CD14-positive monocyte (primary cell): Measurements from ENCODE around the gene GTPBP10. TPM values are rescaled to one million over a fixed set of nuclear protein-coding genes. Genes with fewer than 3 reads are reported as not detected.

Source experiments
- DNase-seq, 3 donors: peaks; one replicate each; pipeline ENCODE4 v3.0.0-alpha.2; 2011 to 2022
- H2AFZ ChIP-seq: 2 replicates; pipeline ENCODE4 v1.6.0; 2012; ENCODE audit warnings: mild to moderate bottlenecking, low read depth, low read length, inconsistent platforms; ENCODE audit not compliant: insufficient read depth, poor library complexity, severe bottlenecking
- H3K27ac ChIP-seq, 2 donors: 1 replicate in 1 of 2; 2 replicates in 1 of 2; pipeline ENCODE4 v1.5.1; 2012 to 2013; ENCODE audit warnings: low read length in 2 of 2, control low read depth in 1 of 2, inconsistent platforms in 1 of 2, low read depth in 1 of 2, mild to moderate bottlenecking in 1 of 2
- H3K27me3 ChIP-seq, 2 donors: one replicate each; pipeline versions ENCODE4 v1.6.0 to v1.6.1; 2011 to 2013; ENCODE audit warnings: low read length in 2 of 2; ENCODE audit not compliant: control insufficient read depth in 2 of 2, insufficient read depth in 2 of 2
- H3K36me3 ChIP-seq, 2 donors: replicated peaks in 1 of 2; 1 replicate in 1 of 2; 2 replicates in 1 of 2; pipeline versions ENCODE4 v1.5.1 to v1.6.1; 2012 to 2013; ENCODE audit warnings: low read length in 2 of 2, control low read depth in 1 of 2, inconsistent platforms in 1 of 2, mild to moderate bottlenecking in 1 of 2; ENCODE audit not compliant: insufficient read depth in 2 of 2, control insufficient read depth in 1 of 2
- H3K4me1 ChIP-seq, 2 donors: 1 replicate in 1 of 2; 2 replicates in 1 of 2; pipeline versions ENCODE4 v1.5.1 to v1.6.1; 2012 to 2013; ENCODE audit warnings: low read length in 2 of 2, control low read depth in 1 of 2, inconsistent platforms in 1 of 2, mild to moderate bottlenecking in 1 of 2, moderate library complexity in 1 of 2; ENCODE audit not compliant: insufficient read depth in 2 of 2, control insufficient read depth in 1 of 2
- H3K4me2 ChIP-seq: replicated peaks from 2 replicates; pipeline ENCODE3; 2012; ENCODE audit warnings: low read length, moderate library complexity, mild to moderate bottlenecking; ENCODE audit not compliant: poor library complexity, severe bottlenecking; ENCODE audit errors: extremely low read depth
- H3K4me3 ChIP-seq, 3 experiments: fragments of 200-600 bp in 1 of 3; sonication (generic) in 1 of 3; replicated peaks in 1 of 3; 1 replicate in 2 of 3; 2 replicates in 1 of 3; pipeline ENCODE4 v1.5.1; 2011 to 2013; ENCODE audit warnings: low read length in 3 of 3, mild to moderate bottlenecking in 3 of 3, control low read depth in 2 of 3, low read depth in 2 of 3, inconsistent platforms in 1 of 3, moderate library complexity in 1 of 3
- H3K79me2 ChIP-seq: 2 replicates; pipeline ENCODE4 v1.6.0; 2012; ENCODE audit warnings: mild to moderate bottlenecking, control low read depth, inconsistent platforms, low read length, moderate library complexity; ENCODE audit not compliant: insufficient read depth
- H3K9ac ChIP-seq: 2 replicates; pipeline ENCODE4 v1.6.0; 2017; ENCODE audit warnings: low read length, mild to moderate bottlenecking; ENCODE audit not compliant: insufficient read depth, poor library complexity, severe bottlenecking
- H3K9me3 ChIP-seq, 2 donors: replicated peaks in 1 of 2; 1 replicate in 1 of 2; 2 replicates in 1 of 2; pipeline versions ENCODE4 v1.5.1 to v1.6.1; 2012 to 2013; ENCODE audit warnings: low read length in 2 of 2, control low read depth in 1 of 2; ENCODE audit not compliant: control insufficient read depth in 1 of 2, insufficient read depth in 1 of 2
- H4K20me1 ChIP-seq: 2 replicates; pipeline ENCODE4 v1.6.0; 2012; ENCODE audit warnings: mild to moderate bottlenecking, low read length, control low read depth, moderate library complexity; ENCODE audit not compliant: insufficient read depth
- H3K27ac Mint-ChIP-seq, 7 donors: one replicate each; pipeline ENCODE4 v1.8.0; 2020; ENCODE audit warnings: mild to moderate bottlenecking in 7 of 7, mixed read lengths in 7 of 7, moderate library complexity in 6 of 7, inconsistent platforms in 2 of 7
- H3K27me3 Mint-ChIP-seq, 3 donors: one replicate each; pipeline ENCODE4 v1.8.0; 2021 to 2022; ENCODE audit warnings: low read depth in 3 of 3, mild to moderate bottlenecking in 3 of 3, mixed read lengths in 3 of 3, moderate library complexity in 3 of 3, inconsistent platforms in 1 of 3
- H3K36me3 Mint-ChIP-seq, 2 donors: one replicate each; pipeline ENCODE4 v1.8.0; 2020; ENCODE audit warnings: mixed read lengths in 2 of 2, inconsistent platforms in 1 of 2, mild to moderate bottlenecking in 1 of 2
- H3K4me1 Mint-ChIP-seq: one replicate; pipeline ENCODE4 v1.8.0; 2020; ENCODE audit warnings: mild to moderate bottlenecking, mixed read lengths
- H3K4me3 Mint-ChIP-seq, 2 donors: one replicate each; pipeline ENCODE4 v1.8.0; 2020; ENCODE audit warnings: mild to moderate bottlenecking in 2 of 2, mixed read lengths in 2 of 2, moderate library complexity in 1 of 2
- H3K9me3 Mint-ChIP-seq, 7 donors: one replicate each; pipeline ENCODE4 v1.8.0; 2020 to 2022; ENCODE audit warnings: mixed read lengths in 7 of 7, mild to moderate bottlenecking in 6 of 7, moderate library complexity in 6 of 7, inconsistent platforms in 2 of 7
- WGBS: methylation state at CpG from one replicate; pipeline ENCODE4 v1.1.5; 2013; ENCODE audit warnings: missing lambda C conversion rate; ENCODE audit not compliant: insufficient coverage; 5-methylcytosine and 5-hydroxymethylcytosine counted together
- intact Hi-C, 2 donors: fragments of 100-400 bp; cut with micrococcal nuclease; formaldehyde crosslinking; loops; one replicate each; pipeline versions ENCODE4 v1.15.0 to v1.15.1; 2023
- polyA plus RNA-seq, 3 donors: library from polyadenylated mRNA; depleted of rRNA in 1 of 3; unstranded in 2 of 3; stranded (reverse) in 1 of 3; fragments of 300-500 nt in 2 of 3; fragments of >200 nt in 1 of 3; fragmentation: Illumina TruSeq in 2 of 3; gene quantifications; 1 replicate in 2 of 3; 2 replicates in 1 of 3; pipeline ENCODE4 v1.2.3, GENCODE V29; 2012 to 2021
- TF ChIP-seq, protein P1 (sequence below): fragments of 200-600 bp; IDR thresholded peaks from one replicate; pipeline ENCODE4 v1.8.0; 2022; ENCODE audit warnings: antibody characterized with exemption, mild to moderate bottlenecking

The GTPBP10 gene
- polyA plus RNA-seq, 3 donors, result 7.0 to 12.2 (median 10.4) TPM

DNA sequence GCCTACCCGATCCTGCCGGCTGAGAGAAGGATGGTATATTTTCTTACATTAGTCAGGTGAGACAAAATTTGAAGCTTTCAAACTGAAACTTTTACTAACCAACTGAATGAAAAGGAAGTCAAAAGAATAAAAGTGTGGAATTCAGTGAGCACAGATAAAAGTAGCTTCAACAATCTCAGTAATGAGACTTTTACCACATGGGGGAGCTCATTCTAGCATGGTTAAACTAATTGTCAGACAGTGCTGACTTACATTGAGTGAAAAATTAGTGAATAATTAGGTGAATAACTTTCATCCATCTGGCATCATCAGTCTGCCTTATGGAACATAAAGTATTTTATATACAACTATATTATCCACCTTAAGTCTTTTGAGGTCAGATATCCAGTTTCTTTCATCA is 33.8 kb upstream of the GTPBP10 start:
- Histone ChIP-seq H4K20me1 (no peaks in the 10 kb centered on the region), H3K27me3 (peaks cover 4 to 7% of the 10 kb centered on the region in 2 donors), H2AFZ (no peak overlapping the region), H3K4me3 (no peak overlapping the region), H3K9me3 (no peaks in the 10 kb centered on the region), H3K4me2 (no peak overlapping the region), H3K4me1 (no peaks in the 10 kb centered on the region), H3K36me3 (no peaks in the 10 kb centered on the region), H3K27ac (no peak overlapping the region), H3K79me2 (no peaks in the 10 kb centered on the region), H3K9ac (no peak overlapping the region)
- no peaks in the 10 kb centered on the region for H3K4me1 Mint-ChIP-seq
- peaks cover 6 to 15% (median 7%) of the 10 kb centered on the region in 3 donors for H3K27me3 Mint-ChIP-seq
- WGBS, result no CpG with 5 or more reads among the region's 2 CpGs
- intact Hi-C loops, result no loop called here
- DNase-seq, result no peak
- peaks cover 0 to 1% (median 0%) of the 10 kb centered on the region in 7 donors for H3K9me3 Mint-ChIP-seq
- H3K4me3 Mint-ChIP-seq, result no peak overlapping the region
- TF ChIP-seq, protein P1, sequence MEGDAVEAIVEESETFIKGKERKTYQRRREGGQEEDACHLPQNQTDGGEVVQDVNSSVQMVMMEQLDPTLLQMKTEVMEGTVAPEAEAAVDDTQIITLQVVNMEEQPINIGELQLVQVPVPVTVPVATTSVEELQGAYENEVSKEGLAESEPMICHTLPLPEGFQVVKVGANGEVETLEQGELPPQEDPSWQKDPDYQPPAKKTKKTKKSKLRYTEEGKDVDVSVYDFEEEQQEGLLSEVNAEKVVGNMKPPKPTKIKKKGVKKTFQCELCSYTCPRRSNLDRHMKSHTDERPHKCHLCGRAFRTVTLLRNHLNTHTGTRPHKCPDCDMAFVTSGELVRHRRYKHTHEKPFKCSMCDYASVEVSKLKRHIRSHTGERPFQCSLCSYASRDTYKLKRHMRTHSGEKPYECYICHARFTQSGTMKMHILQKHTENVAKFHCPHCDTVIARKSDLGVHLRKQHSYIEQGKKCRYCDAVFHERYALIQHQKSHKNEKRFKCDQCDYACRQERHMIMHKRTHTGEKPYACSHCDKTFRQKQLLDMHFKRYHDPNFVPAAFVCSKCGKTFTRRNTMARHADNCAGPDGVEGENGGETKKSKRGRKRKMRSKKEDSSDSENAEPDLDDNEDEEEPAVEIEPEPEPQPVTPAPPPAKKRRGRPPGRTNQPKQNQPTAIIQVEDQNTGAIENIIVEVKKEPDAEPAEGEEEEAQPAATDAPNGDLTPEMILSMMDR, result no peak
- no peaks in the 10 kb centered on the region for H3K36me3 Mint-ChIP-seq
- no peak overlapping the region for H3K27ac Mint-ChIP-seq

GRCh38 chr7:90313907-90314306 is 32.6 kb upstream of the GTPBP10 start:
- intact Hi-C loops, result no loop called here
- H3K27me3 Mint-ChIP-seq, result peaks cover 7 to 19% (median 9%) of the 10 kb centered on the region in 3 donors
- 80% methylated on average over 1 of the region's 4 CpGs for WGBS

More at GRCh38 chr7:90313907-90314306, 32.6 kb upstream of the GTPBP10 start:
- no peak for DNase-seq
- H3K27ac Mint-ChIP-seq, result no peak overlapping the region
- H3K4me3 Mint-ChIP-seq, result no peak overlapping the region
- Histone ChIP-seq H3K4me1 (no peaks in the 10 kb centered on the region), H3K79me2 (no peaks in the 10 kb centered on the region), H3K9ac (no peak overlapping the region), H4K20me1 (no peaks in the 10 kb centered on the region), H3K27ac (no peak overlapping the region), H2AFZ (no peak overlapping the region), H3K27me3 (peaks cover 4 to 9% of the 10 kb centered on the region in 2 donors), H3K4me3 (no peak overlapping the region), H3K36me3 (no peaks in the 10 kb centered on the region), H3K9me3 (no peaks in the 10 kb centered on the region), H3K4me2 (no peak overlapping the region)
- H3K9me3 Mint-ChIP-seq, result peaks cover 0 to 1% (median 0%) of the 10 kb centered on the region in 7 donors
- no peaks in the 10 kb centered on the region for H3K36me3 Mint-ChIP-seq
- no peaks in the 10 kb centered on the region for H3K4me1 Mint-ChIP-seq
- TF ChIP-seq, protein P1, result no peak
